VCaP (cell line): ENCODE data around the gene ANAPC15.

Experiments used
- H3K27ac ChIP-seq: fragments of 450-650 bp; 2 replicates; pipeline ENCODE4 v1.5.1; 2017
- CTCF ChIP-seq: fragments of 450-650 bp; conservative IDR thresholded peaks from 2 replicates; pipeline ENCODE4 v1.5.1; 2017; ENCODE audit warnings: mild to moderate bottlenecking, moderate library complexity

The ANAPC15 gene

GRCh38 chr11:72122607-72123006 is 10.1 kb upstream of the ANAPC15 start:
- no peak overlapping the region for H3K27ac ChIP-seq
- TF ChIP-seq CTCF, result no peak

- TF ChIP-seq CTCF, result no peak
- H3K27ac ChIP-seq, result no peak overlapping the region
These were observed 8.4 kb upstream of the ANAPC15 start for GRCh38 chr11:72120930-72121329.

GRCh38 chr11:72119198-72119597 is 6.7 kb upstream of the ANAPC15 start:
- no peak overlapping the region for H3K27ac ChIP-seq

GRCh38 chr11:72116019-72116755 is 3.7 kb upstream of the ANAPC15 start:
- H3K27ac ChIP-seq, result no peak overlapping the region
- TF ChIP-seq CTCF, result no peak

More at GRCh38 chr11:72119198-72119597, 6.7 kb upstream of the ANAPC15 start:
- TF ChIP-seq CTCF, result no peak

GRCh38 chr11:72114570-72114969 is 2.1 kb upstream of the ANAPC15 start:
- no peak for TF ChIP-seq CTCF
- H3K27ac ChIP-seq, result no peak overlapping the region

- no peak for TF ChIP-seq CTCF
- peak overlapping the region; percentile 99 for H3K27ac ChIP-seq
These were observed 698 bp upstream of the ANAPC15 start for GRCh38 chr11:72112978-72113808.

- H3K27ac ChIP-seq, result peak overlapping the region; percentile 99
- TF ChIP-seq CTCF, result no peak
These were observed 974 bp downstream of the ANAPC15 start for GRCh38 chr11:72111300-72112142.
